Measurements from ENCODE around the gene ARHGAP19. TPM values are rescaled to one million over a fixed set of nuclear protein-coding genes. Genes with fewer than 3 reads are reported as not detected.

ARHGAP19 gene
- total and polyA plus RNA-seq, 2 of the 8 experiments (the other 6 are each of a cell fraction or from before 2014, with no cell fraction given), result 13.3 to 32.1 TPM

GRCh38 chr10:97270523-97271154 is 21.8 kb downstream of the ARHGAP19 start:
- no peak overlapping the region for H3K4me2 ChIP-seq (ENCODE audit: insufficient read depth in 1 of 2, low read depth in 2 of 2, low read length in 2 of 2)
- TF ChIP-seq NRF1 (IDR thresholded peaks at IDR 0.05; ENCODE audit: low read depth, low read length), result no peak
- no peak for TF ChIP-seq HDAC6 (IDR thresholded peaks at IDR 0.05; ENCODE audit: low read depth, low read length)
- no peak for TF ChIP-seq CEBPB (IDR thresholded peaks at IDR 0.05; ENCODE audit: low read depth, low read length)
- no peak overlapping the region for H3K56ac ChIP-seq (replicated peaks; ENCODE audit: insufficient read length, low read depth, low read length)
- H2AK5ac ChIP-seq (ENCODE audit: low read depth, low read length), result no peak overlapping the region
- H3K79me2 ChIP-seq (ENCODE audit: control insufficient read depth in 1 of 2, insufficient read depth in 2 of 2, low read length in 2 of 2), result peaks cover 0 to 32% of the 10 kb centered on the region in 2 experiments; a peak in 2 of 4 replicates
- H3K27me3 ChIP-seq (replicated peaks in 1 of 4; ENCODE audit: control insufficient read depth in 3 of 4, extremely low read depth in 1 of 4, insufficient read depth in 3 of 4, low read length in 3 of 4), result no peaks in the 10 kb centered on the region
- no peak overlapping the region for H3K23ac ChIP-seq (ENCODE audit: insufficient read length)
- H4K20me1 ChIP-seq (replicated peaks in 1 of 2; ENCODE audit: control insufficient read depth in 1 of 2, insufficient read depth in 2 of 2, low read length in 2 of 2), result no peaks in the 10 kb centered on the region
- H3K4me3 ChIP-seq (ENCODE audit: extremely low read depth in 1 of 4, insufficient read depth in 2 of 4, low read depth in 3 of 4, low read length in 4 of 4), result no peak overlapping the region
- no peak overlapping the region for H3K4ac ChIP-seq (replicated peaks; ENCODE audit: insufficient read length, low read depth, low read length)
- H3K23me2 ChIP-seq (ENCODE audit: low read depth, low read length), result no peaks in the 10 kb centered on the region
- H3K79me1 ChIP-seq (ENCODE audit: low read depth, low read length), result peaks cover 9% of the 10 kb centered on the region
- H3K18ac ChIP-seq (ENCODE audit: extremely low read depth, low read length), result no peak overlapping the region
- FAIRE-seq, result no peak
- no peak overlapping the region for H4K8ac ChIP-seq (ENCODE audit: extremely low read depth, insufficient read depth, low read length)
- H3K4me1 ChIP-seq (replicated peaks in 1 of 4; ENCODE audit: control insufficient read depth in 3 of 4, insufficient read depth in 4 of 4, low read length in 3 of 4), result peaks cover 3 to 7% (median 3%) of the 10 kb centered on the region in 4 experiments; a peak in 6 of 7 replicates
- no peak overlapping the region for H2BK12ac ChIP-seq (ENCODE audit: low read depth, low read length)
- H2BK15ac ChIP-seq (ENCODE audit: low read length), result no peak overlapping the region
- no peak overlapping the region for H2BK5ac ChIP-seq (ENCODE audit: low read depth, low read length)
- 91% methylated on average over 3 of the region's 3 CpGs; no CpG with 5 or more reads in 1 of the 2 experiments for WGBS, 2 experiments (ENCODE audit: extremely low coverage in 1 of 2, insufficient coverage in 1 of 2, insufficient read length in 1 of 2, insufficient replicate concordance in 2 of 2, low coverage in 1 of 2, low lambda C conversion rate in 2 of 2, missing lambda C conversion rate in 1 of 2)
- H3K9ac ChIP-seq (replicated peaks in 1 of 4; ENCODE audit: extremely low read depth in 1 of 4, low read depth in 3 of 4, low read length in 3 of 4), result no peak overlapping the region
- H3K36me3 ChIP-seq (ENCODE audit: control insufficient read depth in 2 of 4, insufficient read depth in 4 of 4, low read length in 3 of 4), result no peaks in the 10 kb centered on the region; a peak in 1 of 8 replicates
- H3K9me3 ChIP-seq (ENCODE audit: insufficient read depth in 2 of 2, low read depth in 1 of 2, low read length in 1 of 2), result 0 out of 4 replicates have a peak, but pooled peaks cover 0 to 2% of the 10 kb centered on the region in 2 experiments
- H2BK20ac ChIP-seq (ENCODE audit: low read length), result no peak overlapping the region
- no peak overlapping the region for H2BK120ac ChIP-seq (replicated peaks; ENCODE audit: low read depth, low read length)
- DNase-seq (ENCODE audit: low read depth in 1 of 2, low spot score in 2 of 2), result no peak
- no peak overlapping the region for H4K91ac ChIP-seq (replicated peaks; ENCODE audit: insufficient read length, low read length)
- no peak overlapping the region for H4K5ac ChIP-seq (ENCODE audit: insufficient read length, low read depth, low read length)
- no peak overlapping the region for H2AFZ ChIP-seq (ENCODE audit: low read length)
- ChIA-PET CTCF (ENCODE audit: partially characterized antibody) (interaction anchor here (0.7 to 1.2 kb wide), 5 partner anchors 8 to 62 kb away, joined by 3 to 5 read pairs (median 3); no protein-coding TSS in a partner anchor), POLR2A (ENCODE audit: partially characterized antibody) (interaction anchor here (0.7 kb wide), 1 partner anchor 8 kb away, joined by 3 read pairs; no protein-coding TSS in a partner anchor)
- H3K27ac ChIP-seq (ENCODE audit: low read depth, low read length), result no peak overlapping the region
- no peak overlapping the region for H3K14ac ChIP-seq (ENCODE audit: insufficient read length)
